Measurements from ENCODE around the gene RASD2. TPM values are rescaled to one million over a fixed set of nuclear protein-coding genes. Genes with fewer than 3 reads are reported as not detected.

Gene RASD2
- total and polyA plus RNA-seq, 10 of the 15 experiments (the other 5 are each of a cell fraction or from before 2014, with no cell fraction given), result 0.03 TPM; not detected in 9

GRCh38 chr22:35555946-35556547, 15.4 kb downstream of the RASD2 start (continued):
- TF ChIP-seq ZNF622 (IDR thresholded peaks at IDR 0.05), result no peak
- no peak for TF ChIP-seq WRNIP1 (IDR thresholded peaks at IDR 0.05; ENCODE audit: borderline replicate concordance, low read depth, low read length)
- TF ChIP-seq CEBPZ (IDR thresholded peaks at IDR 0.05; ENCODE audit: low read depth, low read length), result no peak
- TF ChIP-seq HDAC2 (IDR thresholded peaks at IDR 0.05), result no peak

GRCh38 chr22:35556666-35557065, 16.0 kb downstream of the RASD2 start:
- no peaks in the 10 kb centered on the region for H4K20me1 ChIP-seq (ENCODE audit: control insufficient read depth, insufficient read depth)
- FAIRE-seq (no peak), ATAC-seq (peak; percentile 22; the same call in 1 of the 3 replicates), DNase-seq (ENCODE audit: low read depth, low spot score) (no peak)
- H3K9ac ChIP-seq (ENCODE audit: control insufficient read depth, insufficient read depth, low read length), result no peak overlapping the region
- in situ Hi-C loops (cut with MboI), result no loop called here
- peaks cover 0 to 2% of the 10 kb centered on the region in 2 experiments; a peak in 2 of 4 replicates for H3K27me3 ChIP-seq (replicated peaks in 1 of 2; ENCODE audit: control insufficient read depth in 2 of 2, insufficient read depth in 2 of 2, low read length in 1 of 2)
- H3K4me2 ChIP-seq (ENCODE audit: control insufficient read depth, insufficient read depth), result no peak overlapping the region
- H3K79me2 ChIP-seq (ENCODE audit: control insufficient read depth, insufficient read depth, low read length), result no peaks in the 10 kb centered on the region
- CTCF ChIA-PET, result no interaction called here
- POLR2A ChIA-PET, result no interaction called here
- H3K4me3 ChIP-seq, result no peak overlapping the region
- peaks cover 4% of the 10 kb centered on the region for H3K4me1 ChIP-seq (ENCODE audit: control insufficient read depth, insufficient read depth, low read length)
- RAD21 ChIA-PET (ENCODE audit: unreplicated experiment), result no interaction called here
- intact Hi-C loops (cut with micrococcal nuclease; ENCODE audit: unreplicated experiment), result no loop called here
- SMC1A ChIA-PET (ENCODE audit: uncharacterized antibody, unreplicated experiment), result no interaction called here
- no peak for TF ChIP-seq SREBF1 (IDR thresholded peaks at IDR 0.05; ENCODE audit: low read length)
- TF ChIP-seq POU2F2 (IDR thresholded peaks at IDR 0.05; ENCODE audit: borderline replicate concordance, low read depth, low read length), result no peak
- no peak for TF ChIP-seq IKZF1 (conservative IDR thresholded peaks at IDR 0.05)
- no peak for TF ChIP-seq RELA (IDR thresholded peaks at IDR 0.05; ENCODE audit: borderline replicate concordance, partially characterized antibody)
- TF ChIP-seq CHD4 (IDR thresholded peaks at IDR 0.05), result no peak
- TF ChIP-seq TCF7 (IDR thresholded peaks at IDR 0.05; ENCODE audit: borderline replicate concordance), result no peak
- TF ChIP-seq FOXM1 (IDR thresholded peaks at IDR 0.05; ENCODE audit: low read depth, low read length), result no peak
- TF ChIP-seq ZNF217 (IDR thresholded peaks at IDR 0.05), result no peak
- TF ChIP-seq BHLHE40 (IDR thresholded peaks at IDR 0.05; ENCODE audit: borderline replicate concordance in 1 of 2, low read depth in 2 of 2, low read length in 1 of 2), result no peak
- no peak overlapping the region for H3K27ac ChIP-seq (ENCODE audit: control insufficient read depth, insufficient read depth)
- H3K9me3 ChIP-seq (replicated peaks; ENCODE audit: control insufficient read depth, insufficient read depth, low read length), result no peaks in the 10 kb centered on the region; the same call in 2 of the 3 replicates
- 29% methylated on average over 5 of the region's 5 CpGs for WGBS (ENCODE audit: insufficient coverage, insufficient replicate concordance, low lambda C conversion rate, missing lambda C conversion rate)
- no TSS peak for BruUV-seq (replicated peaks)
- H2AFZ ChIP-seq (ENCODE audit: control insufficient read depth, low read depth, low read length), result no peak overlapping the region
- H3K36me3 ChIP-seq (ENCODE audit: control insufficient read depth in 2 of 2, insufficient read depth in 2 of 2, low read length in 1 of 2), result no peaks in the 10 kb centered on the region

Data from GM12878 (cell line).